Omental fat pad (tissue), 4 donors: ENCODE measurements around the gene P4HA2. TPM values are rescaled to one million over a fixed set of nuclear protein-coding genes. Genes with fewer than 3 reads are reported as not detected.
A peak's percentile ranks its signal among the peaks of the same experiment; 100 is the strongest.

Experiments
- ATAC-seq: fragments of 150-250 bp; one replicate; pipeline ENCODE4 v1.9.1; 2016; ENCODE audit warnings: mild to moderate bottlenecking, moderate library complexity; ENCODE audit not compliant: low FRiP score
- DNase-seq: peaks from one replicate; pipeline ENCODE4 v3.0.0-alpha.2; 2019; ENCODE audit warnings: low spot score
- CTCF ChIP-seq, 3 donors: fragments of 450-650 bp; IDR thresholded peaks; one replicate each; pipeline ENCODE4 v1.5.1; 2016 to 2017; ENCODE audit warnings: antibody characterized with exemption in 3 of 3, mild to moderate bottlenecking in 3 of 3, moderate library complexity in 2 of 3
- total RNA-seq, 4 donors: library from RNA; depleted of rRNA; stranded (reverse); fragments of >200 nt; gene quantifications; one replicate each; pipeline ENCODE4 v1.1.0, GENCODE V29; 2016

P4HA2 gene
- total RNA-seq, 4 donors from 2014 or later, result 15.8 to 37.7 (median 25.6) TPM

GRCh38 chr5:132207778-132208177 lies 19.9 kb downstream of the P4HA2 start:
- DNase-seq, result no peak
- no peak for ATAC-seq
- TF ChIP-seq CTCF (IDR thresholded peaks at IDR 0.05), result no peak

GRCh38 chr5:132206782-132207181 lies 20.9 kb downstream of the P4HA2 start:
- no peak for ATAC-seq
- no peak for TF ChIP-seq CTCF (IDR thresholded peaks at IDR 0.05)
- DNase-seq, result no peak

- no peak for ATAC-seq
- DNase-seq, result peak; percentile 7
Measured at GRCh38 chr5:132205385-132206125, 22.1 kb downstream of the P4HA2 start.

GRCh38 chr5:132204371-132205135 lies 23.1 kb downstream of the P4HA2 start:
- ATAC-seq (no peak), DNase-seq (no peak)

More at GRCh38 chr5:132205385-132206125, 22.1 kb downstream of the P4HA2 start:
- no peak for TF ChIP-seq CTCF (IDR thresholded peaks at IDR 0.05)

GRCh38 chr5:132203916-132204315 lies 23.7 kb downstream of the P4HA2 start:
- TF ChIP-seq CTCF (IDR thresholded peaks at IDR 0.05), result no peak
- no peak for ATAC-seq
- no peak for DNase-seq

More at GRCh38 chr5:132204371-132205135, 23.1 kb downstream of the P4HA2 start:
- TF ChIP-seq CTCF (IDR thresholded peaks at IDR 0.05), result no peak

- TF ChIP-seq CTCF (IDR thresholded peaks at IDR 0.05), result no peak
Measured at GRCh38 chr5:132203464-132203818, 24.2 kb downstream of the P4HA2 start.

More at GRCh38 chr5:132203464-132203818, 24.2 kb downstream of the P4HA2 start:
- ATAC-seq, result no peak
- DNase-seq, result no peak
